ENCODE data around the gene EHMT1.

EHMT1 gene

GRCh38 chr9:137774775-137775386, 156.1 kb downstream of the EHMT1 start:
- Histone ChIP-seq H3K4me2 (ENCODE audit: low read depth, low read length) (no peak overlapping the region), H3K9me2 (replicated peaks; ENCODE audit: insufficient read depth, low read length) (no peaks in the 10 kb centered on the region), H3K79me2 (ENCODE audit: low read length) (no peaks in the 10 kb centered on the region), H4K20me1 (ENCODE audit: insufficient read depth, low read length) (no peaks in the 10 kb centered on the region), H3K4me3 (ENCODE audit: low read length) (no peak overlapping the region), H3K9ac (ENCODE audit: low read length) (no peak overlapping the region), H3K9me3 (replicated peaks; ENCODE audit: insufficient read depth, low read length) (no peaks in the 10 kb centered on the region), H3K27me3 (replicated peaks; ENCODE audit: insufficient read depth, low read length) (no peaks in the 10 kb centered on the region), H3K27ac (ENCODE audit: low read length) (no peak overlapping the region), H2AFZ (ENCODE audit: low read length) (no peak overlapping the region), H3F3A (ENCODE audit: insufficient read depth, low read length) (no peaks in the 10 kb centered on the region), H3K4me1 (ENCODE audit: low read length) (no peaks in the 10 kb centered on the region), H3K36me3 (replicated peaks; ENCODE audit: insufficient read depth, low read length) (no peaks in the 10 kb centered on the region; the same call in none of the 2 replicates)
- no peak for DNase-seq
- TF ChIP-seq EZH2 (optimal IDR thresholded peaks at IDR 0.05; ENCODE audit: low read depth, low read length), result no peak
- no peak for TF ChIP-seq EZH2phosphoT487 (IDR thresholded peaks at IDR 0.05; ENCODE audit: low read length)
- no peak for TF ChIP-seq CTCF (IDR thresholded peaks at IDR 0.05; ENCODE audit: low read length)

- no peaks in the 10 kb centered on the region for H4K20me1 ChIP-seq (ENCODE audit: insufficient read depth, low read length)
- no peaks in the 10 kb centered on the region for H3K9me2 ChIP-seq (replicated peaks; ENCODE audit: insufficient read depth, low read length)
- H3F3A ChIP-seq (ENCODE audit: insufficient read depth, low read length), result no peaks in the 10 kb centered on the region
- no peak for TF ChIP-seq EZH2phosphoT487 (IDR thresholded peaks at IDR 0.05; ENCODE audit: low read length)
- no peak for TF ChIP-seq CTCF (IDR thresholded peaks at IDR 0.05; ENCODE audit: low read length)
- no peak for TF ChIP-seq EZH2 (optimal IDR thresholded peaks at IDR 0.05; ENCODE audit: low read depth, low read length)
- H3K9me3 ChIP-seq (replicated peaks; ENCODE audit: insufficient read depth, low read length), result no peaks in the 10 kb centered on the region
- H3K9ac ChIP-seq (ENCODE audit: low read length), result no peak overlapping the region
- H3K27ac ChIP-seq (ENCODE audit: low read length), result no peak overlapping the region
- no peaks in the 10 kb centered on the region for H3K27me3 ChIP-seq (replicated peaks; ENCODE audit: insufficient read depth, low read length)
- no peaks in the 10 kb centered on the region for H3K4me1 ChIP-seq (ENCODE audit: low read length)
- no peak for DNase-seq
- no peaks in the 10 kb centered on the region for H3K79me2 ChIP-seq (ENCODE audit: low read length)
- no peak overlapping the region for H3K4me2 ChIP-seq (ENCODE audit: low read depth, low read length)
- no peaks in the 10 kb centered on the region; the same call in none of the 2 replicates for H3K36me3 ChIP-seq (replicated peaks; ENCODE audit: insufficient read depth, low read length)
- no peak overlapping the region for H3K4me3 ChIP-seq (ENCODE audit: low read length)
- H2AFZ ChIP-seq (ENCODE audit: low read length), result no peak overlapping the region
These were observed 157.6 kb downstream of the EHMT1 start for GRCh38 chr9:137776306-137776995.

GRCh38 chr9:137777761-137778160, 159.0 kb downstream of the EHMT1 start:
- Histone ChIP-seq H3K9me2 (replicated peaks; ENCODE audit: insufficient read depth, low read length) (no peaks in the 10 kb centered on the region), H3K36me3 (replicated peaks; ENCODE audit: insufficient read depth, low read length) (no peaks in the 10 kb centered on the region; the same call in none of the 2 replicates), H3K4me2 (ENCODE audit: low read depth, low read length) (no peak overlapping the region), H4K20me1 (ENCODE audit: insufficient read depth, low read length) (no peaks in the 10 kb centered on the region), H2AFZ (ENCODE audit: low read length) (no peak overlapping the region), H3K9ac (ENCODE audit: low read length) (no peak overlapping the region), H3K27me3 (replicated peaks; ENCODE audit: insufficient read depth, low read length) (no peaks in the 10 kb centered on the region), H3K27ac (ENCODE audit: low read length) (no peak overlapping the region), H3K4me3 (ENCODE audit: low read length) (no peak overlapping the region), H3F3A (ENCODE audit: insufficient read depth, low read length) (no peaks in the 10 kb centered on the region), H3K9me3 (replicated peaks; ENCODE audit: insufficient read depth, low read length) (no peaks in the 10 kb centered on the region), H3K79me2 (ENCODE audit: low read length) (no peaks in the 10 kb centered on the region), H3K4me1 (ENCODE audit: low read length) (no peaks in the 10 kb centered on the region)
- DNase-seq, result no peak
- TF ChIP-seq EZH2phosphoT487 (IDR thresholded peaks at IDR 0.05; ENCODE audit: low read length) (no peak), CTCF (IDR thresholded peaks at IDR 0.05; ENCODE audit: low read length) (no peak), EZH2 (optimal IDR thresholded peaks at IDR 0.05; ENCODE audit: low read depth, low read length) (no peak)

All from MM.1S (cell line).